ENCODE measurements around the gene MARS1. TPM values are rescaled to one million over a fixed set of nuclear protein-coding genes. Genes with fewer than 3 reads are reported as not detected.

Gene MARS1
- total RNA-seq, 4 donors from 2014 or later, result 54.2 to 94.6 (median 69.6) TPM

DNA sequence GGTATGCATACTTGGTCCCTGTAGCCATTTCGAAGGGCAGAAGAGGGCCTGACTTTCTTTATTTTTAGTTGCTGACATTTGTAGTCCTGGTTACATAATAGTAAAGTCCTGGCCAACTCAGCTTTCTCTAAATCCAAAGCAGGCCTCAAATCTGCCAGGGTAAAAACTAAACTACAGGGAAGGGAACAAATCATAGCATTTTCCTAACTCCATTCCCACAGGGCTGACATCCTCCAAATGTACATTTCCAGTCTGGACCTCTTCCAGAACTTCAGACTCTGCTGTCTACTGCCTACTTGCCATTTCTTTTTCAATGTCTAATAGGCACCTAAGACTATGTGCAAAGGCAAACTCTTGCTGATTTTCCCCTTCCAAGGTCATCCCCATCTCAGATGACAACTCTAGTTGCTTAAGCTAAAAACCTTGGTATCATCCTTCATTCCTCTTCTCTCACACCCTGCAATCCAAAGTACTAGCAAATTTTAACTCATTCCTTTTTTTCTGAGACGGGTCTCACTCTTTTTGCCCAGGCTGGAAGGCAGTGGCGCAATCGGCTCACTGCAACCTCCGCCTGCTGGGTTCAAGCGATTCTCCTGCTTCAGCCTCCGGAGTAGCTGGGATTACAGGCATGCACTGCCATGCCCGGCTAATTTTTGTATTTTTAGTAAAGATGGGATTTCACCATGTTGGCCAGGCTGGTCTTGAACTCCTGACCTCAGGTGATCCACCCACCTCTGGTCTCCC lies 30.5 kb downstream of the MARS1 start:
- Histone ChIP-seq H3K27ac (peak overlapping the region; percentile 24 to 100 (median 99)), H3K9me3 (no peaks in the 10 kb centered on the region), H3K4me3 (peak overlapping the region in 3 of 4 donors; percentile 2 to 93 (median 69)), H3K4me1 (peaks cover 38 to 69% (median 40%) of the 10 kb centered on the region in 3 donors), H3K27me3 (no peaks in the 10 kb centered on the region), H3K36me3 (peaks cover 17 to 50% (median 24%) of the 10 kb centered on the region in 3 donors)
- WGBS, 2 donors, result 43 to 59% methylated on average over 8 of the region's 8 CpGs
- TF ChIP-seq POLR2A (IDR thresholded peaks at IDR 0.05), result no peak
- TF ChIP-seq, protein P1, sequence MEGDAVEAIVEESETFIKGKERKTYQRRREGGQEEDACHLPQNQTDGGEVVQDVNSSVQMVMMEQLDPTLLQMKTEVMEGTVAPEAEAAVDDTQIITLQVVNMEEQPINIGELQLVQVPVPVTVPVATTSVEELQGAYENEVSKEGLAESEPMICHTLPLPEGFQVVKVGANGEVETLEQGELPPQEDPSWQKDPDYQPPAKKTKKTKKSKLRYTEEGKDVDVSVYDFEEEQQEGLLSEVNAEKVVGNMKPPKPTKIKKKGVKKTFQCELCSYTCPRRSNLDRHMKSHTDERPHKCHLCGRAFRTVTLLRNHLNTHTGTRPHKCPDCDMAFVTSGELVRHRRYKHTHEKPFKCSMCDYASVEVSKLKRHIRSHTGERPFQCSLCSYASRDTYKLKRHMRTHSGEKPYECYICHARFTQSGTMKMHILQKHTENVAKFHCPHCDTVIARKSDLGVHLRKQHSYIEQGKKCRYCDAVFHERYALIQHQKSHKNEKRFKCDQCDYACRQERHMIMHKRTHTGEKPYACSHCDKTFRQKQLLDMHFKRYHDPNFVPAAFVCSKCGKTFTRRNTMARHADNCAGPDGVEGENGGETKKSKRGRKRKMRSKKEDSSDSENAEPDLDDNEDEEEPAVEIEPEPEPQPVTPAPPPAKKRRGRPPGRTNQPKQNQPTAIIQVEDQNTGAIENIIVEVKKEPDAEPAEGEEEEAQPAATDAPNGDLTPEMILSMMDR (IDR thresholded peaks at IDR 0.05), result no peak
- intact Hi-C loops (cut with DNase I), result no loop called here
- no peak for DNase-seq

DNA sequence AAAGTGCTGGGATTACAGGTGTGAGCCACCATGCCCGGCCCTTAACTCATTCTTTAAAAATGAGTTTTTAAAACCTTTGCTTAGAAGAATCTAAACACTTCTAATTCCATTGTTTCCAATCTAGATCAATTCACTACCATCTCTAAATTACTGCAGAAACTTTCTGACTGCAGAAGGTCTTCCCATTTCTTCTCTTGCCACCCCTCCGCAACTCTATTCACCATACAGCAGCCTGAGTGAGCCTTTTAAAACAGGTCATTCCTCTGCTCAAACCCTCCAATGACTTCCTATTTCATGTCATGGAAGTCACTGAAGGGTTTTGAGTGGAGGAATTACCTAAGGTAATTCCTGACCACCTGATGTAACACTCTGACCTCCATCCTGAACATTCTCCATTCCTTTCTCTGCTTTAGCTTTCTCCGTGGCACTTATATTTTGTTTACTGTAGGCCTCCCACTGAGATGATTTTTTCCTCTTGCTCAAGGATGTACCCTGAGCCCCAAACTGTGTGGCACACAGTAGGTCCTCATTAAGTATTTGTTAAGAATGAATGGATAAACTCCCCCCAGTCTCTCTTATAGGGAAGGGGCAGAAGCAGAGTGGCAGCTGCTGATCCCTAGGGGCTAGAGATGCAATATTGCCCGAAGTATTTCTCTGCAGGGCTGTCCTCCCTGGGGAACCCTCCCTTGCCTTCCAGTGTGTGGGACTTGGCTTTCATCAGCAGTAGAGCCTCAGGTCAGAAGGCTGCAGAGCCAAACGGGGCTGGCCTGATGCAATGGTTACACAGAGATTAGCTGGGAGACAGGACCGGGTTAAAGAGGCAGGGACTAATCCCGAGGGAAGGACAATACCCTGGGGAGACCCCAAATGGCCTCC lies 31.3 kb downstream of the MARS1 start:
- TF ChIP-seq POLR2A (IDR thresholded peaks at IDR 0.05), result peak in 1 of 4 donors; percentile 13
- TF ChIP-seq, protein P1 (IDR thresholded peaks at IDR 0.05), result no peak

DNA sequence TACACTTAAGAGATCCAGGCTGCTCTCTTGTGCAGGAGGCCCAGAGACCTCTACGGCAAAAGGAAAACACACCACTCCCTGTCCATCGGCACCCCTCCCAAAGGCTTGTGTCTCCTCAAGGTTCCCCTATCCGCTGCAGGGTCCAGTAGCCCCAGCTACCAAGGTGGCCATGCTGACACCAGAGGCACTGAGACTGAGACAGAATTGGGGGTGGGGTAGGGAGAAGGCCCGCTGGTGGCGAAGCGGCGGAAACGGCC lies 31.9 kb downstream of the MARS1 start:
- Histone ChIP-seq H3K4me1 (peaks cover 51 to 82% (median 51%) of the 10 kb centered on the region in 3 donors), H3K36me3 (peaks cover 17 to 45% (median 22%) of the 10 kb centered on the region in 3 donors), H3K27me3 (no peaks in the 10 kb centered on the region), H3K9me3 (no peaks in the 10 kb centered on the region), H3K4me3 (peak overlapping the region; percentile 57 to 93 (median 72)), H3K27ac (peak overlapping the region; percentile 96 to 100 (median 99))
- no peak for DNase-seq
- whole genome bisulfite sequencing, 2 donors, result no CpG with 5 or more reads among the region's 8 CpGs
- intact Hi-C loops (cut with DNase I), result no loop called here
- TF ChIP-seq, protein P1 (IDR thresholded peaks at IDR 0.05), result no peak
- no peak for TF ChIP-seq POLR2A (IDR thresholded peaks at IDR 0.05)

More for the DNA sequence above, 31.3 kb downstream of the MARS1 start:
- intact Hi-C loops (cut with DNase I), result no loop called here
- Histone ChIP-seq H3K27me3 (no peaks in the 10 kb centered on the region), H3K36me3 (peaks cover 17 to 45% (median 22%) of the 10 kb centered on the region in 3 donors), H3K4me3 (peak overlapping the region; percentile 57 to 93 (median 72)), H3K9me3 (no peaks in the 10 kb centered on the region), H3K4me1 (peaks cover 46 to 77% (median 49%) of the 10 kb centered on the region in 3 donors), H3K27ac (peak overlapping the region; percentile 96 to 100 (median 99))
- 23 to 39% methylated on average over 4 to 7 of the region's 7 CpGs for WGBS, 2 donors
- DNase-seq, result no peak

DNA sequence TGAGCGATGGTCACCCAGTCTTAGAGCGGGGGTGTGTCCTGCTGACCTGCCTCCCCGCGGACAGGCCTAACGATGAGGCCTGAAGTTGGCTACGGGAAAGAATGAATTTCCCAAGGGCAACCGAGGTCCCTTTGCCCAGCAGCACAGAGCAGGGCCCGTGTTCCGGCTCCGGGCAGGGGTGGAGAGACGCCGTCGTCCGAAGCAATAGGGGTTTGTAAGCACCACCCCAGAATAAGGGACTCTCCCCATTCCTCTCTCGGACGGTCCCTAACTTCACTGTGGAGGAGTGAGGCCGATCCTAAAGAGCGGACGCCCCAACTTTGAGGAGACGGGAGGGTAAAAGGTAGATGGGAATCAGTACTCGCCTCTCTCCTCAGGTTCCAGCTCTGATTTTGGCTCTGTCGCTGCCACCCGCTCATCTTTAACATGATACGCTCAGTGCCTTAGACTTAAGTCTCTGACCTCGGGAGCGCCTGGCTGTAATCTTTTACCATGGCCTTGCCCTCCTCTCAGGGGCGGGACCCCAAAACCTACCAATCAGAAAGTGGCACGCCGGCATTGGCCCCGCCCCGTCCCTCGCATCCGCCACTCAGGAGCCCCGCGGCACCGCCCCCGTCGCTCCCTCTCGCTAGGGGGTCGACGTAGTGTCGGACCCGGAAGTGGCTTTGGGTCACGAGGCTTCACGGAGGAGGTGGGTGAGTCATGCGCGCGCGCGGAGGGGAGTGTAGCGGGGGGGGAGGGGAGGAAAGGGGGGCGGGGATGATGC lies 32.4 kb downstream of the MARS1 start, which contains the start of gene DDIT3:
Gene DDIT3, minus strand, starts transcription at position 462 of the 766 bp plus-strand sequence. CDS start 3,108 bp downstream, outside the sequence.
- 0 to 2% methylated on average over 11 to 16 of the region's 52 CpGs for WGBS, 2 donors
- peak; percentile 99 for DNase-seq
- TF ChIP-seq POLR2A (IDR thresholded peaks at IDR 0.05), result peak in 3 of 4 donors; percentile 81 to 99 (median 99)
- TF ChIP-seq, protein P1 (IDR thresholded peaks at IDR 0.05), result peak in 1 of 6 experiments; percentile 4
- Histone ChIP-seq H3K9me3 (no peaks in the 10 kb centered on the region), H3K36me3 (peaks cover 19 to 45% (median 23%) of the 10 kb centered on the region in 3 donors), H3K4me1 (peaks cover 51 to 83% (median 56%) of the 10 kb centered on the region in 3 donors), H3K27ac (peak within 1 kb of the TSS; percentile 96 to 100 (median 99)), H3K27me3 (no peaks in the 10 kb centered on the region), H3K4me3 (peak within 1 kb of the TSS; percentile 57 to 93 (median 72))
- intact Hi-C loops (cut with DNase I), result no loop called here

Measured in esophagus squamous epithelium (tissue), 5 donors.